Ovary (tissue), 10 donors: Measurements from ENCODE around the gene WBP11. TPM values are rescaled to one million over a fixed set of nuclear protein-coding genes. Genes with fewer than 3 reads are reported as not detected.

Experiments
- DNase-seq, 5 donors: peaks; one replicate each; pipeline ENCODE4 v3.0.0-alpha.2; 2019 to 2020
- H3K27ac ChIP-seq, 2 donors: fragments of 200-600 bp; one replicate each; pipeline versions ENCODE4 v1.5.1 to v1.8.0; 2019 to 2022
- H3K27me3 ChIP-seq: fragments of 200-600 bp; one replicate; pipeline ENCODE4 v1.8.0; 2022
- H3K36me3 ChIP-seq: fragments of 200-600 bp; sonication (generic); one replicate; pipeline ENCODE4 v1.5.1; 2019
- H3K4me1 ChIP-seq: one replicate; pipeline ENCODE4 v1.8.1; 2013; ENCODE audit warnings: mild to moderate bottlenecking, moderate library complexity; ENCODE audit not compliant: insufficient read depth
- H3K4me3 ChIP-seq: fragments of 200-600 bp; sonication (generic); one replicate; pipeline ENCODE4 v1.5.1; 2017
- H3K9me3 ChIP-seq, 2 donors: fragments of 200-600 bp in 1 of 2; sonication (generic) in 1 of 2; one replicate each; pipeline versions ENCODE4 v1.5.1 to v1.8.1; 2013 to 2019; ENCODE audit warnings: mild to moderate bottlenecking in 1 of 2, moderate library complexity in 1 of 2
- EP300 ChIP-seq: sonication (generic); formaldehyde crosslinking; IDR thresholded peaks from one replicate; pipeline ENCODE4 v1.6.1; 2017; ENCODE audit warnings: antibody characterized with exemption
- POLR2A ChIP-seq: fragments of 450-650 bp; IDR thresholded peaks from one replicate; pipeline ENCODE4 v1.6.1; 2017; ENCODE audit warnings: antibody characterized with exemption, mild to moderate bottlenecking, moderate library complexity
- WGBS, 3 donors: extraction: QIAGEN DNeasy Blood & Tissue Kit in 1 of 3; methylation state at CpG; one replicate each; pipeline versions ENCODE4 v1.1.5 to v1.1.7; 2013 to 2017; 5-methylcytosine and 5-hydroxymethylcytosine counted together
- intact Hi-C, 4 donors: fragments of 100-400 bp; cut with DNase I; formaldehyde crosslinking; loops; one replicate each; pipeline versions ENCODE4 v1.11.0 to v1.15.1; 2022 to 2023
- long read RNA-seq, 3 donors: library from polyadenylated mRNA in 2 of 3; unstranded in 2 of 3; transcript quantifications; one replicate each; pipeline ENCODE4 v2.0.0 and lab custom pipeline, GENCODE V29; 2021 to 2026
- polyA plus RNA-seq, 2 donors: library from polyadenylated mRNA; stranded (reverse); fragments of 200-250 nt in 1 of 2; fragments of 350-450 nt in 1 of 2; fragmentation: Illumina TruSeq in 1 of 2; extraction: RNeasy Lipid Tissue Mini Kit (QIAGEN cat#74804) in 1 of 2; gene quantifications; one replicate each; pipeline ENCODE4 v1.2.3, GENCODE V29; 2013 to 2014
- total RNA-seq, 7 donors: library from RNA; depleted of rRNA in 2 of 7; stranded (reverse); fragments of >200 nt in 2 of 7; fragmentation: NEBNext Ultra II Directional in 3 of 7; extraction: Animal tissue kit (Norgen Biotek cat#: 25700) in 3 of 7; gene quantifications; one replicate each; pipeline versions ENCODE4 v1.1.0 to v1.2.4, GENCODE V29; 2016 to 2023
- TF ChIP-seq, protein P1 (sequence below), 3 donors: fragments of 450-650 bp in 2 of 3; fragments of 200-600 bp in 1 of 3; IDR thresholded peaks; one replicate each; pipeline versions ENCODE4 v1.5.1 to v1.8.0; 2016 to 2022; ENCODE audit warnings: antibody characterized with exemption in 3 of 3, mild to moderate bottlenecking in 1 of 3
- donor health status: DM: no; HTN: no; CAD: no; lungs with moderate emphysema.
- donor health status: DM: no; HTN: no; CAD: no.
- donor health status: Bipolar disorder and iron deficiency.
- donor health status: DM: yes; HTN: yes; CAD: no.
- donor health status: DM: no; HTN: no; CAD: no.
- donor health status: DM: yes; HTN: yes; CAD: no.

WBP11 gene
- 10 to 100 TPM; 12.9 to 68.2 (median 50.5) TPM for total RNA-seq
- polyA plus RNA-seq, result 10 to 100 TPM; 21.1 to 84.1 TPM
- long read RNA-seq, donor 1, full-length matches to known transcripts, result 21 of 45 reads
- long read RNA-seq, donor 1, partial matches to known transcripts, result 21 of 45 reads
- long read RNA-seq, donor 1, other reads (novel, unspliced or antisense), result 3 of 45 reads
- long read RNA-seq, donor 2, full-length matches to known transcripts, result 29 of 34 reads
- long read RNA-seq, donor 2, partial matches to known transcripts, result 5 of 34 reads
- long read RNA-seq, donor 2, other reads (novel, unspliced or antisense), result 0 of 34 reads
- long read RNA-seq, donor 3, full-length matches to known transcripts, result 26 of 52 reads
- long read RNA-seq, donor 3, partial matches to known transcripts, result 24 of 52 reads
- long read RNA-seq, donor 3, other reads (novel, unspliced or antisense), result 2 of 52 reads

DNA sequence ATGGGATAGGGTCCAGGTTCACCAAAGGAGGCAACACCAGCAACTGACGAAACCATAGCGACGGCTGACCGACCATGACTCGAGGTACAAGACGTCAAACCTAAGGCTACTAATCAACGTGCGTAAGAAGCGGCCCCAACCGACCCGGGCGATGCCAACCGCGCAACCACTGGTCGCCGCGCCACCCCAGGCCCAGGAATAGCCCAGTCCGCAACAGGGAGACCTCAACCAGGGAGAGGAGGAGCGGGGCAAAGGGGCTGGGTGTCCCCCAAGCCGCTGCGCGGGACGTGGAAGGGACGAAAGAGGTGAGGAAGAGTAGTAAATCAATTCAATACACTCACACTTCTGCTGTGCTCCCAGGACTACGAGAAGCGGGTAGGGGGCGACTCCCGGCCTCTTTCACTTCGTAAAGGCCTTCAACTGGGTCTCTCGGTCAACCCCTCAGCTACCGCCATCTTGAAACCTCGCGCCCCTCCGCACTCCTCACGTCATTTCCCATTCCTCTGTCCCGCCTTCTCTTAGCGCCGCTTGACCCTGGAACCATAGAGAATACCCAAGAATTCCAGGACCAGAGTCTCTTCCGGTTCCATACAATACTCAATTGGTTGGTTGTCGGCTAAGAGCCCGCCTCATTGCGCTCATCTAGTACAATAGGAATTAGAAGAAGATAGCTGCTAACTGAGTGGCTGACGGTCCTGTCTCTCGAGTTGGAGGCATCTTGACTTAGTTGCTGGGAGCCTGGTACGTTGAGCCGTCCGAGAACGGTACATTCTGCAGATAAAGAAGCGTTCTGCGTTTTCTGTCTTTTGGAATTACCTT, at the start of gene WBP11, which contains the start of gene C12orf60:
Gene WBP11, minus strand, starts transcription at position 468 of the 819 bp plus-strand sequence. CDS start 2,095 bp downstream, outside the sequence.
Gene C12orf60, plus strand, starts transcription at position 660 of the 819 bp plus-strand sequence. CDS start 19,266 bp downstream, outside the sequence.
- Histone ChIP-seq H3K27me3 (no peaks in the 10 kb centered on the region), H3K9me3 (no peaks in the 10 kb centered on the region), H3K4me3 (peak within 1 kb of the TSS; percentile 99), H3K36me3 (no peaks in the 10 kb centered on the region), H3K27ac (peak within 1 kb of the TSS; percentile 64 to 85), H3K4me1 (no peaks in the 10 kb centered on the region)
- intact Hi-C loops, result no loop called here
- no peak for TF ChIP-seq EP300
- TF ChIP-seq, protein P1, sequence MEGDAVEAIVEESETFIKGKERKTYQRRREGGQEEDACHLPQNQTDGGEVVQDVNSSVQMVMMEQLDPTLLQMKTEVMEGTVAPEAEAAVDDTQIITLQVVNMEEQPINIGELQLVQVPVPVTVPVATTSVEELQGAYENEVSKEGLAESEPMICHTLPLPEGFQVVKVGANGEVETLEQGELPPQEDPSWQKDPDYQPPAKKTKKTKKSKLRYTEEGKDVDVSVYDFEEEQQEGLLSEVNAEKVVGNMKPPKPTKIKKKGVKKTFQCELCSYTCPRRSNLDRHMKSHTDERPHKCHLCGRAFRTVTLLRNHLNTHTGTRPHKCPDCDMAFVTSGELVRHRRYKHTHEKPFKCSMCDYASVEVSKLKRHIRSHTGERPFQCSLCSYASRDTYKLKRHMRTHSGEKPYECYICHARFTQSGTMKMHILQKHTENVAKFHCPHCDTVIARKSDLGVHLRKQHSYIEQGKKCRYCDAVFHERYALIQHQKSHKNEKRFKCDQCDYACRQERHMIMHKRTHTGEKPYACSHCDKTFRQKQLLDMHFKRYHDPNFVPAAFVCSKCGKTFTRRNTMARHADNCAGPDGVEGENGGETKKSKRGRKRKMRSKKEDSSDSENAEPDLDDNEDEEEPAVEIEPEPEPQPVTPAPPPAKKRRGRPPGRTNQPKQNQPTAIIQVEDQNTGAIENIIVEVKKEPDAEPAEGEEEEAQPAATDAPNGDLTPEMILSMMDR (IDR thresholded peaks at IDR 0.05), result no peak
- peak; percentile 77 for TF ChIP-seq POLR2A
- 0 to 1% (median 0%) methylated on average over 50 of the region's 50 CpGs for WGBS, 3 donors
- DNase-seq, result peak; percentile 89 to 96 (median 91)

DNA sequence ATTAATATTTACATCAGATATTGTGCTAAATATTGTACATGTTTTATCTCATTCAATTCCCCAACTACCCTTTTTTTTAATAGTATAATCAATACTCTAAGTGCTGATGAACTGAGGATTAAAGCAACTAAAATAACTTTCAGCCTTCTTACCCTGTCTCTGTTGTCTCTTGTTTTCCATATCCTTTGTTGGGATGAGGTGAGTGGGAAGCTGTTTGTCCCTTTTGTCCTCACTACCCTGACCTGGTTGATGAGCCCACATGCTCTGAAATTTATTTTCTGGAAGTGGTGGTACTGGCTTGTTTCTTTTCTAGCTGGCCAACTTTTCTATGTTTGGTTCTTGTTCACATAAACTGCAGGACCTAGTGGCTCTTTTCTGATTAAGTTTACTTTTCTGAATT, 49.6 kb upstream of the WBP11 start:
- intact Hi-C loops, result loop anchor here in 1 of 4 donors (5.0 kb wide), 1 partner anchor 129 kb away; no protein-coding TSS in a partner anchor
- H3K9me3 ChIP-seq, result no peaks in the 10 kb centered on the region
- H3K4me1 ChIP-seq, result peaks cover 5% of the 10 kb centered on the region
- no peak for TF ChIP-seq POLR2A
- no peak for TF ChIP-seq EP300
- TF ChIP-seq, protein P1 (IDR thresholded peaks at IDR 0.05), result no peak
- no peak overlapping the region for H3K27ac ChIP-seq
- no peaks in the 10 kb centered on the region for H3K36me3 ChIP-seq
- no peak for DNase-seq
- H3K27me3 ChIP-seq, result no peaks in the 10 kb centered on the region
- no peak overlapping the region for H3K4me3 ChIP-seq

GRCh38 chr12:14850929-14851663, 47.8 kb upstream of the WBP11 start:
- Histone ChIP-seq H3K4me3 (no peak overlapping the region), H3K36me3 (no peaks in the 10 kb centered on the region), H3K27ac (no peak overlapping the region), H3K4me1 (peaks cover 5% of the 10 kb centered on the region), H3K9me3 (no peaks in the 10 kb centered on the region), H3K27me3 (no peaks in the 10 kb centered on the region)
- DNase-seq, result no peak
- intact Hi-C loops, result loop anchor here in 1 of 4 donors (5.0 kb wide), 1 partner anchor 131 kb away; no protein-coding TSS in a partner anchor
- no peak for TF ChIP-seq POLR2A
- WGBS, 3 donors, result 4 to 88% (median 66%) methylated on average over 1 of the region's 1 CpG

DNA sequence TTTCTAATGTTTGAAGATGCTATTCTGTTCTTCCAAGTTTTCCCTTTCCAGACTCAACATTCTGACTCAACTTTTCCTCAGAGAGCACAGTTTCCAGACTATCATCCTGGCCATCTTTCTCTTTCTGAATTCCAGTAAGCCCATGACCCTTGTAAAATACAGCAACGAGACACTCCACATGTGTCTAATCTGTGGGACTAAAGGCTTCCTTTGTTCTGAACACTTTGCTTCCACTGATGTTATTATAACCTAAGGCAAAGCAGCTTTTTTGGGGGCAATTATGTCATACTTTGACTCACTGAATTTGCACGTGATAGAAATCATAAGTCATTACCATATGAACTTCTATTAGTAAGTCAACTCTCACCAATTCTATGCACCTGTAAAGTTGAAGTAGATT, 46.4 kb upstream of the WBP11 start:
- Histone ChIP-seq H3K4me1 (peaks cover 6% of the 10 kb centered on the region), H3K27me3 (no peaks in the 10 kb centered on the region), H3K27ac (no peak overlapping the region), H3K9me3 (no peaks in the 10 kb centered on the region), H3K36me3 (no peaks in the 10 kb centered on the region), H3K4me3 (no peak overlapping the region)
- TF ChIP-seq, protein P1 (IDR thresholded peaks at IDR 0.05), result no peak
- TF ChIP-seq EP300, result no peak
- no peak for TF ChIP-seq POLR2A
- DNase-seq, result no peak
- intact Hi-C loops, result loop anchor here (5.0 to 10.0 kb wide), 5 partner anchors 38 to 425 kb away; partner anchors contain the start of gene MGP (in 1 of the 4)
- 16 to 42% (median 16%) methylated on average over 2 of the region's 2 CpGs for whole genome bisulfite sequencing, 3 donors
